Measurements from ENCODE around the gene CWF19L1.

The CWF19L1 gene

GRCh38 chr10:100248820-100249219 is 18.6 kb downstream of the CWF19L1 start:
- DNase-seq: no peak

DNA sequence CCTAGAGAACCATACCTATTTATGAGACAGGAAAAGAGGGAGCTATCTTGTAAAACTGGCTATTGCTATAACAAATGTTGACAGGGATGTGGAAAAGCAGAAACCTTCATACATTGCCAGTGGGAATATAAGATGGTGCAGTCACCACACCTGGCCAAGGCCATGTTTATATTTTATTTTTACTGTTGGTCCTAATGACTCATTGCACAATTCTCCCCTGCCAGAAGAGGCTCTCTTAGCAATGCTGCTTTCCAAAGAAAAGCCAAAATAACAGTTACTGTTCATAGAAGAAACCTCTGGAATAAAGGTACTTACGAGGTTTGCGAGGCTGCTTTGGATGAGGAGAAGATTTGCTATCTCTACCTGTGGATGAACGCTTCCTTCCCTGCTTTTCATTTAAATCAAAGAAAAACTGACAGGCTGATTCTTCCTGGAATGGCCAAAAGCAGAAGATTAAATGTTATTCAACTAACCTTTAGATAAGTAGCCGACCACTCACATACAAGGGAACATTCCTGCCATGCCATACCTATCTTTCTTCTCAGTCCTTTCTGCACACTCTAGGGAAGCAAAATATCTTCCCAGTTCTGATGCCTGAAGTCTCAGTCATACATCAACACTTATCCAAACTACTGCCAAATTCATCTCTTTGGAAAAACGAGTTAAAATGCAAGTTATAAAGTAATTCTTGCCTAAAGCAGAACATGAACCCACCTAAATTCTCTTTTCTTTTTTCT is 21.8 kb downstream of the CWF19L1 start:
- no peak for DNase-seq

- DNase-seq: no peak
These were observed 27.6 kb downstream of the CWF19L1 start for GRCh38 chr10:100239851-100240250.

DNA sequence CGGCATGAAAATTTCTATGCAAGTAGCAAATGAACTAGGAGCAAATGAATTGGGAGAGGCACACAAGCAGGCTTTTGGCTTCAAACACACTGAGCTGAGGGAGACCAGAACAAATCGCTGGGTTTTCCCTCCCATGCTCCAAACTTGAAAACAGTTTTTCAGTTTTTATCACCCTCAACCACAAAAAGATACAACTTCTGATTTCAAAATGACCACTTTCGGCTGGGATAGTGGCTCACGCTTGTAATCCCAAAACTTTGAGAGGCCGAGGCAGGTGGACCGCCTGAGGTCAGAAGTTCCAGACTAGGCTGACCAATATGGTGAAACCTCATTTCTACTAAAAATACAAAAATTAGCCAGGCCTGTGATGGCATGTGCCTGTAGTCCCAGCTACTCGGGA is 29.0 kb downstream of the CWF19L1 start:
- DNase-seq: no peak

- no peak for DNase-seq
These were observed 35.3 kb downstream of the CWF19L1 start for GRCh38 chr10:100232101-100232500.

GRCh38 chr10:100229819-100230422 is 37.5 kb downstream of the CWF19L1 start:
- no peak for DNase-seq

DNA sequence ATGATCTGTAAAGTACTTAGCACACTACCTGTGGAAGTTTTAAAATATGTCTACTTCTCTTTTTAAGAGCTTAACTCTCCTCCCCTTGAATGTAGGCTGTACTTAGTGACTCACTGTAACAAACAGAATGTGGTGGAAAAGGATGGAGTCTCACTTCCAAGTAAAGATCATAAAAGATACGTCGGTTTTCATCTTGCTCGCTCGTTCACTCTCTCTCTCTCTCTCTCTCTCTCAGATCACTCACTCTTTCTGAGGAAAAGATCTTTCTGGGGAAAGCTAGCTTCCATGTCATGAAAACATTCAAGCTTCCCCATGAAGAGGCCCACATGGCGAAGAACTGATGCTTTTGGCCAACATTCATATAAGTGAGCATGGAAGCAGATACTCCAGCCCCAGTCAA is 43.6 kb downstream of the CWF19L1 start:
- no peak for DNase-seq

DNA sequence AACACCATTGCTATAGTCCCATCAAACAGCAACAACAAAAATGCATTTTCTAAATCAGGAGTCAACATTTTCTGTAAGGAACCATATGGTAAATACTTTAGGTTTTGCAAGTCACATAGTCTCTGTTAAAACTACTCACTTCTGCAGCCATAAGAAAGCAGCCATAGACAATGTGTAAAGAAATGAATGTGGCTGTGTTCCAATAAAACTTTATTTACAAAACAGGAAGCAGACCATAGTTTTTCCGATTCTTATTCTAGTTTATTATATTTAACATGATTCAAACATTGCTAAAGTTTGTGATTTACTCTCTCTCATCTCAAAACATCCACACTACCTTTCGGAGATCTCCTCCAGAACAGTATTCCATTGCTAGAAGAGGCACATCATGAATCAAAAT is 44.9 kb downstream of the CWF19L1 start:
- no peak for DNase-seq

- DNase-seq: no peak
These were observed 51.4 kb downstream of the CWF19L1 start for GRCh38 chr10:100216006-100216405.

DNA sequence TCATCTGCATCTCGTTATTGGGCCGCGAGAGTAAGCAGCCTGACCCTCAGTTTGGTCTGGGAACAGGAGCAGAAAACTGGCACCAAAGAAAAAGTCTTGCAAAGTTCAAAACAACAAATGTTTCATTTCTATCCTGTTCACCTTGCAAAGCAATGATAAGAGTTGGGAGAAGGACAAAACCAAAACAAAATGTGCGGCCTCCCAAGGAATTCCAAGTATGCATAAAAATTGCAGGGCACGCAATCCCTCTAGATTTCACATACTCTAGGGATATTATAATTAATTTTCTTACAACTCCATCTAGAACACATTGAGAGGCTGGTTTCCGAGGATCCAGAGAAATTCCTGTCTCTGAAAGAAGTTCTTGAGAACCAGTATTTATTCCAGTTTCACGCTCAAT is 58.1 kb downstream of the CWF19L1 start:
- no peak for DNase-seq

- no peak for DNase-seq
These were observed 59.2 kb downstream of the CWF19L1 start for GRCh38 chr10:100208276-100208675.

- peak; percentile 34 for DNase-seq
These were observed 63.1 kb downstream of the CWF19L1 start for GRCh38 chr10:100204370-100204769.

DNA sequence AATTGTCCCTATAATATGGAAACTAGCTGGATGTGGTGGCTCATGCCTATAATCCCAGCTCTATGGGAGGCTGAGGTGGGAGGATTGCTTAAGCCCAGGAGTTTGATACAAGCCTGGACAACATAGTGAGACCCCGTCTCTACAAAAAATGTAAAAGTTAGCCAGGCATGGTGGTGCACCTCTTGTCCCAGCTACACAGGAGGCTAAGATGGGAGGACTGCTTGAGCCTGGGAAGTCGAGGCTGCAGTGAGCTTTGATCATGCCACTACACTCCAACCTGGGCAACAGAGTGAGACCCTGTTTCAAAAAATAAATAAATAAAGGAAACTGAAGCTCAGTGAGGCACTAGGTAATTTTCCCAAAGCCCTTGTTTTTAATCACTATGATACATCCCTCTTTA is 65.9 kb downstream of the CWF19L1 start:
- DNase-seq: no peak

DNA sequence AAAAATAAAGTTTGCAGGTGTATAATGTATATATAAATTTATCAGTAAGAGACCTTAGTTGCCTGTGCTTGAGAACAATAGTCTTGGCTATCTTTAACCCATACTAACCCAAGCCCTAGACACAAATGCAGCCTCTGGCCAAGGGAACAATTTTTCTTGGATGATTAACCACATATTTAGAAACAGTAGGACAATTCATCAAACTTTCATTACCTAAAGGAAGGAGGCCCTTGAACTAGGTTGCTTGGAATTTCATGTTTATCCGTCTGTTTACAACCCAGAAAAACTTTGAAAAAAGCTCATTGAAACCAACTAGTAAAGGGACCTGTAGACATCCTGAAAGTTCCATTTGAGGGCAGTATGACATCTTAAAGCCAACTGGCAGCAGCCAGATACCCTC is 72.7 kb downstream of the CWF19L1 start:
- no peak for DNase-seq

DNA sequence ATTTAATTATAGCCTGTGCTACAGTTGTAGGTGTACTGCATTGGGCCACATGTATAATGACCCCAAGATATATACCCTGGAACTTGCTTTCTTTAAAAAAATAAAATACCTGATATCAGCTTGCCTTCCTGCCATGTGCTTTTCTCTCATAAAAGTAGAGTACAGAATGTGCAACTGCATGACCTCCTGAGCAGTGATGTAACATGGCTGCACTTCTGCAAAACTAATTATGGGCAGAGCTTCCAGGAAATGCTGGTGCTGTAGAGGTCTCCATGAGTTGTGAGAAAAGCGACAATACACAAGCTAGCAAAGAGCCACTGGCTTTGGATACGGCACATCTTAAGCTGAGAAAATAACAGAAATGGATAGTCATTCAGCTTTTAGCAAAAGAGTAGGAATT is 75.1 kb downstream of the CWF19L1 start:
- no peak for DNase-seq

DNA sequence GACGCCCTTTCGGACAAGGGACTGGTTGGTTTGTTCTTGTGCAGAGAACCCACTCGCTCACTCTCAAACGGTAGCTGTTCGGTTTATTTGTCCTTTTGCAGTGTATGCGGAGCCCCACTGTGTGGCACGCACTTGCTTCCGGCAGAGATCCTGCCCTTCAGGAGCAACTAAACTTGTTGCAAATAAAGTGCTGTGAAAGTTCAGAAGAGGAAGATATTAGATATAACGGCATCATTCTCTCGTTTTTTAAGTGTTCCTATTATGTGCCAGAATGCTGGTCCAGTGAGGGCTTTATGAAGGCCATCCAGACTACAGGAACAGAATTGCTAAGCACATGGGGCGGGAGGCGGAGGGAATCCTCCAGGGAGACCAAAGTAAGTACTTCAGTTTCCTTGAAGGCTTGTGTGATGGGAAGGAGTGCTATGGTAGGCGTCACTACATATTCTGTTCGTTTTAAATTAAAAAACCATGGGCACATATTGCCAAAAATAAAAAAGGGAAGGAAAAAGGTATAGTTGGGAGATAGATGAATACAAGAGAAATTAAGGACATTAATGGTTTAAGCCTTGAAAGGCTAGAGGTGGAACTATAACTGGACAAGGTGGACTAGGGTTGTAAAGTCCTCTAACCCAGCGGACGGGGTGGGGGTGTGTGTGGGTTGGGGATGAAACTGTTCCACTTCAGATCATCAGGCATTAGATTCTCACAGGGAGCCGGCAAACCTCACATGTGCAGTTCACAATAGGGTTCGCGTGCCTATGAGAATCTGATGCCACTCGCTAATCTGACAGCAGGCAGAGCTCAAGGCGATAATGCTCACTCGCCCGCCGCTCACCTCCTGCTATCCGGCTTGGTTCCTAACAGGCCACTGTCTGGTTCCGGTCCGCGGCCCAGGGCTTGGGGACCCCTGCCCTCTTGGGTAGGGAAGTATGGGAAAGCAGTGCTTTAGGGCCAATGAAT is 80.9 kb downstream of the CWF19L1 start:
- no peak for DNase-seq

DNA sequence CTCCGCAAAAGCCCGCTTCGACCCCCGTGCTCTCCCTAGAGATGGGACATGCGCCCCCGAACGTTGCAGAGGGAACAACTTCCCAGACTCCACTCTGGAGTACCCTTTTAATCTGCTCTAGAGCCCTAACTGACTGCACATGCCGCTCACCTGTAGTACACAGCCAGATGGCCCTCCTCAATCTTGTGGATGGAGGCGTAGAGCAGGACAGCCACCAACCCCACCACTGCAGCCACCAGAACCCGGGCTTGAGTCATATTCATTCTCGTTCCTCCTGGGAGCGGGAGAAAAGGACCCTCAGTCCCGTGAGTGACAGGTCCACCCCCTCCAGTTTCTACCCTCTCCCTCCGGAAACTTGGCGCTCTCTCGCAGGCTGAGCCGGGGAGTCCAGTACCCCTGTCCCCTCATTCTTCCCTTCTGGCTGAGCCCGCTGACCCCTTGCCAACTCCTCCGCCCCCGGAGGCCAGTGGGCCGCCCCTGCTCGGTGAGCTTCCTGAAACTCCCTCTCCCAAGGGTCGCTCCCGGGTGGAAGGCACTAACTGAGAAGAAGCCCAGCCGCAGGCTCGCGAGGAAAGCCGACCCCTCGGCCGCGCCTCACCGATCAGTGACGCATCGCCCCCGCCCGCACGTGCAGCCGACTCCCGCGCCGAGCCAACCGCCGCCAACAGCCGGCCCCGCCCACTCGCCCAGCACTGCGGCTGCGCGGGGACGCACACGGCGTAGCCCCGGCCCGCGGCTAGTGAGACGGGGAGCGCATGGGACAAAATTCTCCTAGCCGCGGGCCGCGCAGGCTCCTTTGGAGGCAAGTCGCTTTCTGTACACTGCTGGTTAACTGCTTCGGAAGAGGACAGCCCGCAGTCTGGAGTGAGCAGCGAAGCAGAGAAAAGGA is 81.8 kb downstream of the CWF19L1 start, which contains the start of gene ERLIN1:
TSS of gene ERLIN1 (minus strand) at position 666 of the 889 bp plus-strand sequence. CDS start at position 263, 403 bp downstream.
- DNase-seq: peak; percentile 91

DNA sequence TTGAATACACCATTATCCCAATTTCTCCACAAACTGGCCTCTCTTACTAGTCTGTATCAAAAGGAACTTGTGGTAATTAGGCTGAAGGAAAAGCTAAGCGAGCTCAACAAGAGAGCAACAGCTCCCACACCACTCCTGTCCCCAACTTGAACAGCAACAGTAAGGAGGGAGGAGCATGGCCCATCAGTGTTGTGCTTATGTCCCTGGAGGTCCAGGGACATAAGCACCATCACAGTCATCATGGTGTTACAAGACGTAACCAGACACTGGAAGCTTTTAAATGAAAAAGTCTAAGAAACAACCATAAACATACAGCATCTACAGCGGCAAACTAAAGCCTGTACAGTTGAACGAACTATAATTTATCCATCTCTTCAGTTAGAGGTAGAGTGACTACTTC is 82.6 kb downstream of the CWF19L1 start:
- no peak for DNase-seq

DNA sequence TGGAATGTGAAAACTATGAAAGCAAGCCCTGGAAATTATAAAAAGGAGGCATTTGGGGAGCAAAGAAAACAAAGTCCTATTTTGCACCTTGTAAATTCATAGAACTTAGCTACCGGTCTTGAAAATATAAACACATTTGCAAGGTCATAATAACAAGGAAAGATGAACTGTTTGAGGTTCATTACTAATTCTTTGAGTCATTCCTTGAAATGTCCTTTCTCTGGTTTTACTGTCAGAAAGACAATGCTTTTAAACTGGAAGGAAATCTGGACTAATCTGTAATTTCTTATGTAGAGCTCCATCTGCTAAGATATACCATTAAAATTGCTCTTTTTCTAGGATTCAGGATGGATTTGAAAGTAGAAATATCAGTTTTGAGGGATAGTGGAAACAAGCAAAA is 83.0 kb downstream of the CWF19L1 start:
- DNase-seq: no peak

DNA sequence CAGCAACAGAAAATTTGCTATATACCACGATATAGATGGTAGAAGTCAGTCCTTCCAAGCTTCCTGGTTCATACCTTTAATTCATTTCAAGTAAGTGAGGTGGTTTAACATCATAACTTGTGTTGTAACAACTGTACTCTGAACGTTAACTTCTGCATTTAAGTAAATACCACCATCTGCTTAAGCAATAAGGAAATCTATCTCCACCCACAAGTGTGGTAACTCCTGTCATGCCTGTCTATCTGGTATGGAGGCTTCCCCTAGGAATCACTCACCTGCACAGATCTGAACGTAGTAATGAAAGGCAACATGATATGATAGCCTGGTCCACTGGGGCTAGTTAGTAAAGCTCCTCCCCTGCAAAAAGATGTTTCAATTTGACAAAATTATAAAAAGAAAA is 84.0 kb downstream of the CWF19L1 start:
- DNase-seq: no peak

DNA sequence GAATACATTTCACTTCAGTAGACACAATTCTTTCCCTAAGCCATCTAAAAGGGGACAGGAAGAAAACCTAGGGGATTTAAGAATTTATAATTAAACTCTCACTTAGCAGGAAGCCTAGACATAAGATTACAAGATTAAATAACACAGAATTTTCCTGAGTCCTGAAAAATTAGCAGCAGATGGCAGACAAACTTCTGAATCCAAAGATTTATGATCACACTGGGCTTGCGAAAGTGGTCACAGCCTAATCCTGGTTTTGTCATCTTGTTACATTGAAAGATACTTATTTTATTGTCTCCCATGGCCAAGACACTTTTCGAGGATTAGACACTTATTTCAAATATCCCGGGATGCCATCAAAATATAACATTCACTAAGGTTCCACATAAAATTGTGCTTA is 84.5 kb downstream of the CWF19L1 start:
- no peak for DNase-seq

Measured in CD4-positive, alpha-beta T cell treated with Interleukin-10 for 1 hour (primary cell).